NCI-H187 (cell line): ENCODE data around the gene STRAP.
"Not testable (repeated sequence)": the region's sequence is repeated elsewhere in the genome, so short reads cannot be mapped to it uniquely, and the experiment has no call there.

Experiments used
- DNase-seq, 2 experiments: peaks; one replicate each; lab custom pipeline; 2025; lab: John Stamatoyannopoulos, UW

The STRAP gene

DNA sequence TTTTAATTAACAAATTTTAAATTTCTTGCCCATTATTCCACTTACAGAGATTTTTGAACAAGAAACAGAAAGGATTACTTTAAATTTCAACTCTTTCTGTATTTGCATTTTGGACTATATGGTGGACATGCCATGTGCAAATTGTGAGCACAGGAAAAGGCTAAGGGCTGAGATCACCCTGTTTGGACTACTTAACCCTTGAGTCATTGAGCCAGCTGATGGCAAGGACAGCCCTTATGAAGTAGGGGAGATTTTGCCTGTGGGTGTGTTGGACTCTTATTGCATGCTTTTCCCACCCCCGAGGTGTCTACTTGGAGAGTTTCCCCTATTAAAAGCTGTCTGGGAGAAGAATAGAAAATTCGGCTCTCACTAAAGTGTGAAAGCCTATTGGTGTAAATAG, 46.2 kb downstream of the STRAP start:
- DNase-seq = no peak

DNA sequence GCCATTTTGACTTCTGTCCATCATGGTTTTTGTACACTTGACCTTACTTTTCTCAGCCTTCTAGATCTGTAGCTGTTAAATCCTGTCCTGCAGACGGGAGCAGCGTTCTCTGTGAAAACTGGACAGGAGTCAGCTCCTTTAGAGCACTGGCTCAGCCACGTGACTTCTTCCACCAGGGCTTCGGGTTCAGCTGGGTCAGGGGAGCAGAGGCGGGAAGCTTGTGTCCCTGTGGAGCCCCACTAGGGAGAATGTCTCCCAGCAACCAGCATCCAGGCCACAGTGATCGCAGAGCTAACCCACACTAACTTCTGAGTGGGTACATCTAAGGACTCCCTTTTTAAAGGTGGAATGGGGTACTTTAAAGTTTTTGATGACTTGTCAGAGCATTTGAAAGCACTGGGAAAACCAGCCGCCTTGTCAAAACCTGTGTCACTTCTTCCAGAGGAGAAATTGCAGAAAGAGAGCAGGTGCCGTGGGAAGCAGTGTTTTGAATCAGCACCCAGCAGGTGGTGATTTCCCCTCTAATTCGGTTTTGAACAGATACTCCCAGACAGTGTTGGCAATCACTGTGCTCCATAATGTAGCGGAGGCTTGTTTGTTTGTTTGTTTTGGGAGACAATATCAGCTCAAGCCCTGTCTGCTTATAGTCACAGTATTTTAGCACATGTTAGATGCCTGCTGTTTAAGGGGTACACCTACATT, 46.8 kb downstream of the STRAP start:
- DNase-seq = no peak

DNA sequence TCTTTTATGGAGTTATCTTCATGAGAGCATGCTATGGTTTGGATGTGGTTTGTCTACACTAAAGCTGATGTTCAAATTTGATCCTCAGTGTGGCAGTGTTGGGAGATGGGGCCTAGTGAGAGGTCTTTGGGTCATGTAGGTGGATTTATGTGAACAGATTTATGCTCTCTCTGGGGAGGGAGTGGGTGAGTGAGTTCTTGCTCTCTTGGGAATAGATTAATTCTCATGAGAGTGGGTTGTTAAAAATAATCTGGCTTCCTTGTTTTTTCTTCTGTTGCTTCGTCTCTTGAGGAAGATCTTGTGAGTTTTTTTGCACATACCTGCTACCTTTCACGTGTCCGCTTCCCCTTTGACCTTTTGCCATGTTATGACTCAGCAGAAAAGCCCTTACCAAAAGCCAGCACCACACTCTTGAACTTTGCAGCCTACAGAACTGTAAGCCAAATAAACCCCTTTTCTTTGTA, 49.4 kb downstream of the STRAP start:
- no peak for DNase-seq

DNA sequence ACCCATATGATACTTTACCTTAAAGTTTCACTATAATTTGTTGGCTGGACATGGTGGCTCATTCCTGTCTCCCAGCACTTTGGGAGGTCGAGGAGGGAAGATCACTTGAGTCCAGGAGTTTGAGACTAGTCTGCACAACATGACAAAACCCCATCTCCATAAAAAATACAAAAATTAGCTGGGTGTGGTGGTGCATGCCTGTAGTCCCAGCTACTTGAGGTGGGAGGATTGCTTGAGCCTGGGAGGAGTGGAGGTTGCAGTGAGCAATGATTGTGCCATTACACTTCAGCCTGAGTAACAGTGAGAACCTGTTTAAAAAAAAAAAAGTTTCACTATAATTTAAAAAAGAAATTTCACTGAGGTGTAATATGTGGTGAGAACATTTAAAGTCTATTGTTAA, 50.1 kb downstream of the STRAP start:
- no peak for DNase-seq

DNA sequence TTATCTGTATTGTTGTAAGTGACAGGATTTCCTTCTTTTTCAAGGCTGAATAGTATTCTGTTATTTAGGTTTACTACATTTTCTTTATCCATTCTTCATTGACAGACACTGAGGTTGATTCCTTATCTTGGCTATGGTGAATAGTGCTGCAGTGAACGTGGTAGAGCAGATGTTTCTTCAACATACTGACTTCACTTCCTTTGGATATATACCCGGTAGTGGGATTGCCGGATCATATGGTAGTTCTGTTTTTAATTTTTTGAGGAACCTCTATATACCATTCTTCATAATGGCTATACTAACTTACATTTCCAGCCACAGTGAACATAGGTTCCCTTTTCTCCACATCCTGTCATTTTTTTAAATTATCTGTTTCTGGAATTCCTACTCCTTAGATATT, 50.8 kb downstream of the STRAP start:
- no peak for DNase-seq

DNA sequence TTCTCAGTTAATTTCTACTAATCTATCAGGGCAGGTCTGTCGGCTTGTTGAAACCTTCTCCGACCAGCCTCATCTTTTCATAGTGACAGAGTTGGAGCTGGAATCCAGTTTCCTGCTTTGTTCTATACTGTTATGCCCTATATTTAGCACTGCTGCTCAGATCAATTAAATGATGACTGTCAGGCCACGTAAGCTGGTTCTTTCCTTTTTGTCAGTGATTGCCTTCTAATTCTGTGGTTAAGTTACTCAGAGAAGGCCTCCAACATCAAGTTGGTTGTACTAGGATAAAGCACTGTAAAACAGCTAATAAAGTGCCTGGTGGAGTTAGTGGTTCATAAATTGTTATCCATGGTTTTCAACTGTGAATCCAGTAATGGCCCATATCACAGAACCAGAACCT, 51.6 kb downstream of the STRAP start:
- DNase-seq = no peak

DNA sequence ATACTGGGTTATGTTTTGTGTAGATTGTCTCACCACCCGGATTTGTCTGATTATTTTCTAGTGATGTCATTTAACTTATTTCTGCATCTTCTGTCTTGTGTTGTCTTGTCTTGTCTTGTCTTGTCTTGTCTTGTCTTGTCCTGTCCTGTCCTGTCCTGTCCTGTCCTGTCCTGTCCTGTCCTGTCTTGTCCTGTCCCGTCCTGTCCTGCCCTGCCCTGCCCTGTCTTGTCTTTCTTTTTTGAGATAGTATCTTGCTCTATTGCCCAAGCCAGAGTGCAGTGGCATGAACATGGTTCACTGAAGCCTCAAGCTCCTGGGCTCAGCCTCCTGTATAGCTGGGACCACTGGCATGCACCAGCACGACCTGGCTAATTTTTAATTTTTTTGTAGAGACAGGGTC, 54.6 kb downstream of the STRAP start:
- DNase-seq = no peak

DNA sequence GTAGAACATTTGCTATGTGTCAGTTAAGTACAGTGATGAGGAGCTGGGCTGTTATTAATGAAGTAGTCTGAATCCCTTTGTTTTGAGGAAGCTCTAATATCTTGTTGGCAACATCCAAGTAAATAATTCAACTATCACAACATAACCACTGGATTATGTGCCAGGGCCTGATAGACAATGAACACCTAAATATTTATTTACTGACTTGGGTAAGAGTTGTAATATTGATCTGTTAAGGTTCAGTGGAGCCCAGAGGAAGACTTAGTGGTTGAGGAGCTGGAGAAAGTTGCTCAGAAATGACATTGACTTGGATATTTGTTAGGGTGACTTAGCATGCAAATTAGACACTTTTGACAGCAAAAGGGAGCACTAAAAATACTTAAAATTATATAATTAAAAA, 55.7 kb downstream of the STRAP start:
- DNase-seq = no peak

DNA sequence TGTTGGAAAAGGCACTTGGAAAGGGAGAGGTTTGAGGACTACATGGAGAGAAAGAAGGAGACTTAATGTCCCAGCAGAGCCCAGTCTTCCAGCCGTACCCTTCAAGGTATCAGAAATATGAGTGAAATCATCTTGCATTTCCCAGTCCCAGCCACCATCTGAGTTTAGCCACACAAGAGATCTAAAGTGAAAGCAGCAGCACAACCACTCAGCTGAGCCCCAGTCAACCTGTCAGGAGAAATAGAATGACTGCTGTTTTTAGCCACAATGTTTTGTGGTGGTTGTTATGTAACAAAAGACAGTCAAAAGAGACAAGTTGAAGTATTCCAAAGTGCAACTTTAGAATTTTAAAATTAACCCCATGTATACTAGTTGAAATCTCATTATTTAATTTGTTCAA, 56.9 kb downstream of the STRAP start:
- DNase-seq = no peak

DNA sequence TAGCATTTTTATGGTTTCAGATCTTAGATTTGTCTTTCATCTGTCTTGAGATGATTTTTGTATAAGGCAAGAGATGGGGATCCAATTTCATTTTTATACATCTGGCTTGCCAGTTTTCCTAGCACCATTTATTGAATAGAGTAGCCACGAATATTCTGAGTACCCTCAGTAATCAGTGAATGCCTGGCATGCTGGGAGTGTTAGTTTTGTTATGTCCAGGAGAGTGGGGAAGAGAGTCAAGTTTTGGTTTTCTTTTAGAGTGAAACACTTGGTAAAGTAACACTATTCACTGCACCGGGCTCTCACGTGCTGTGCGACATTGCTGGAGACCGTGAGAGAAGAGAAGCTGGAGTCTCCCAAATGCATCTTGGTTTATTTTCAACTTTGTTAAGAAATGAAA, 60.3 kb downstream of the STRAP start:
- no peak for DNase-seq

DNA sequence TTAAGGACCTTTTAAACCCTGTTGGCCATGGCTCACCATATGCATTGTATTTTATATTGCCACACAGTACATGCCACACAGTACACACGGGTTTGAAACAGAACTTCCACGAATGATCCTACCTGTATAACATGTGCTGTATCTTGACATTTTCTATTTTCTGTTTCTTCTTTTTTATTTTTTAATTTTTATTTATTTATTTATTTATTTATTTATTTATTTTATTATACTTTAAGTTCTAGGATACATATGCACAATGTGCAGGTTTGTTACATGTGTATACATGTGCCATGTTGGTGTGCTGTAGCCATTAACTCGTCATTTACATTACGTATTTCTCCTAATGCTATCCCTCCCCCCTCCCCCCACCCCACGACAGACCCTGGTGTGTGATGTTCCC, 61.3 kb downstream of the STRAP start:
- not testable (repeated sequence) for DNase-seq

DNA sequence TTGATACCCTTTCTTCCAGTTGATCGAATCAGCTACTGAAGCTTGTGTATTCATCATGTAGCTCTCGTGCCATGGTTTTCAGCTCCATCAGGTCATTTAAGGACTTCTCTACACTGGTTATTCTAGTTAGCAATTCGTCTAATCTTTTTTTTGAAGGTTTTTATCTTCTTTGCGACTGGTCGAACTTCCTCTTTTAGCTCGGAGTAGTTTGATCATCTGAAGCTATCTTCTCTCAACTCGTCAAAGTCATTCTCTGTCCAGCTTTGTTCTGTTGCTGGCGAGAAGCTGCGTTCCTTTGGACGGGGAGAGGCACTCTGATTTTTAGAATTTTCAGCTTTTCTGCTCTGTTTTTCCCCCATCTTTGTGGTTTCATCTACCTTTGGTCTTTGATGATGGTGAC, 66.3 kb downstream of the STRAP start:
- DNase-seq = not testable (repeated sequence)
